Peyer's patch (tissue), 4 donors: ENCODE results near the gene TAAR5. TPM values are rescaled to one million over a fixed set of nuclear protein-coding genes. Genes with fewer than 3 reads are reported as not detected.
"Not testable (repeated sequence)": the region's sequence is repeated elsewhere in the genome, so short reads cannot be mapped to it uniquely, and the experiment has no call there.

ENCODE experiments used
- DNase-seq, 3 donors: peaks; one replicate each; pipeline ENCODE4 v3.0.0-alpha.2; 2017 to 2019
- H3K27ac ChIP-seq, 4 donors: fragments of 200-600 bp; sonication (generic); one replicate each; pipeline ENCODE4 v1.5.1; 2016 to 2019
- H3K27me3 ChIP-seq, 2 donors: fragments of 200-600 bp; sonication (generic); one replicate each; pipeline ENCODE4 v1.5.1; 2019
- H3K36me3 ChIP-seq, 3 donors: fragments of 200-600 bp; sonication (generic); one replicate each; pipeline ENCODE4 v1.5.1; 2016 to 2019
- H3K4me1 ChIP-seq, 4 donors: fragments of 200-600 bp; sonication (generic); one replicate each; pipeline ENCODE4 v1.5.1; 2016 to 2019
- H3K4me3 ChIP-seq, 4 donors: fragments of 200-600 bp; sonication (generic); 1 replicate in 3 of 4; 2 replicates in 1 of 4; pipeline ENCODE4 v1.5.1; 2016 to 2019; ENCODE audit warnings: mild to moderate bottlenecking in 1 of 4
- H3K9me3 ChIP-seq, 4 donors: fragments of 200-600 bp; sonication (generic); one replicate each; pipeline ENCODE4 v1.5.1; 2016 to 2019; ENCODE audit warnings: mild to moderate bottlenecking in 1 of 4
- CTCF ChIP-seq, 6 experiments: fragments of 450-650 bp in 4 of 6; fragments of 200-600 bp in 2 of 6; sonication (generic) in 1 of 6; IDR thresholded peaks; one replicate each; pipeline ENCODE4 v1.5.1; 2017 to 2019; ENCODE audit warnings: antibody characterized with exemption in 6 of 6, mild to moderate bottlenecking in 3 of 6, moderate library complexity in 1 of 6
- POLR2A ChIP-seq, 2 donors: fragments of 450-650 bp; IDR thresholded peaks; one replicate each; pipeline ENCODE4 v1.5.1; 2017; ENCODE audit warnings: antibody characterized with exemption in 2 of 2, mild to moderate bottlenecking in 2 of 2, moderate library complexity in 2 of 2
- total RNA-seq, 4 donors: library from RNA; depleted of rRNA; stranded (reverse); fragments of >200 nt; gene quantifications; one replicate each; pipeline ENCODE4 v1.1.0, GENCODE V29; 2016

The TAAR5 gene
- total RNA-seq, 4 donors from 2014 or later, result not detected

- Histone ChIP-seq H3K9me3 (no peaks in the 10 kb centered on the region), H3K36me3 (no peaks in the 10 kb centered on the region), H3K4me1 (no peaks in the 10 kb centered on the region), H3K27me3 (no peaks in the 10 kb centered on the region), H3K4me3 (no peak overlapping the region), H3K27ac (no peak overlapping the region)
- no peak for TF ChIP-seq POLR2A (IDR thresholded peaks at IDR 0.05)
- TF ChIP-seq CTCF (IDR thresholded peaks at IDR 0.05), result no peak
- DNase-seq, result no peak
These were observed 20.9 kb downstream of the TAAR5 start for GRCh38 chr6:132568611-132569010.

- H3K9me3 ChIP-seq, result no peaks in the 10 kb centered on the region
- no peak overlapping the region for H3K4me3 ChIP-seq
- H3K27me3 ChIP-seq, result no peaks in the 10 kb centered on the region
- no peak for DNase-seq
- no peaks in the 10 kb centered on the region for H3K4me1 ChIP-seq
- no peak for TF ChIP-seq POLR2A (IDR thresholded peaks at IDR 0.05)
- TF ChIP-seq CTCF (IDR thresholded peaks at IDR 0.05), result no peak
- H3K36me3 ChIP-seq, result no peaks in the 10 kb centered on the region
- no peak overlapping the region for H3K27ac ChIP-seq
These were observed 22.0 kb downstream of the TAAR5 start for GRCh38 chr6:132567566-132567965.

GRCh38 chr6:132566404-132566803 is 23.1 kb downstream of the TAAR5 start:
- Histone ChIP-seq H3K4me1 (no peaks in the 10 kb centered on the region), H3K4me3 (no peak overlapping the region), H3K36me3 (no peaks in the 10 kb centered on the region), H3K9me3 (no peaks in the 10 kb centered on the region), H3K27ac (no peak overlapping the region), H3K27me3 (no peaks in the 10 kb centered on the region)
- DNase-seq, result no peak
- TF ChIP-seq CTCF (IDR thresholded peaks at IDR 0.05) (no peak), POLR2A (IDR thresholded peaks at IDR 0.05) (no peak)

- H3K9me3 ChIP-seq, H3K4me1 ChIP-seq, DNase-seq: not testable (repeated sequence)
These were observed 29.5 kb downstream of the TAAR5 start for GRCh38 chr6:132560087-132560486.

GRCh38 chr6:132552372-132552771 is 37.2 kb downstream of the TAAR5 start, which contains the start of gene TAAR8:
Gene TAAR8, plus strand, starts transcription at chr6:132552672. Its CDS starts 21 bp downstream, at chr6:132552693.
- no peaks in the 10 kb centered on the region for H3K36me3 ChIP-seq
- H3K4me1 ChIP-seq, result no peaks in the 10 kb centered on the region
- no peak for DNase-seq
- no peaks in the 10 kb centered on the region for H3K27me3 ChIP-seq
- no peaks in the 10 kb centered on the region for H3K9me3 ChIP-seq
- no peak within 1 kb of the TSS for H3K4me3 ChIP-seq
- no peak for TF ChIP-seq CTCF (IDR thresholded peaks at IDR 0.05)
- no peak for TF ChIP-seq POLR2A (IDR thresholded peaks at IDR 0.05)
- no peak within 1 kb of the TSS for H3K27ac ChIP-seq

More at GRCh38 chr6:132560087-132560486, 29.5 kb downstream of the TAAR5 start:
- H3K36me3 ChIP-seq, H3K4me3 ChIP-seq, H3K27me3 ChIP-seq, H3K27ac ChIP-seq: not testable (repeated sequence)

- TF ChIP-seq CTCF (IDR thresholded peaks at IDR 0.05) (no peak), POLR2A (IDR thresholded peaks at IDR 0.05) (no peak)
- no peak overlapping the region for H3K4me3 ChIP-seq
- no peaks in the 10 kb centered on the region for H3K4me1 ChIP-seq
- H3K9me3 ChIP-seq, result no peaks in the 10 kb centered on the region
- no peaks in the 10 kb centered on the region for H3K27me3 ChIP-seq
- H3K36me3 ChIP-seq, result no peaks in the 10 kb centered on the region
- H3K27ac ChIP-seq, result no peak overlapping the region
- no peak for DNase-seq
These were observed 38.3 kb downstream of the TAAR5 start for GRCh38 chr6:132551214-132551613.
